Measurements from ENCODE around the gene ERF. TPM values are rescaled to one million over a fixed set of nuclear protein-coding genes. Genes with fewer than 3 reads are reported as not detected.
A peak's percentile ranks its signal among the peaks of the same experiment; 100 is the strongest.

ERF gene
- total and polyA plus RNA-seq, 2 donors from 2014 or later = 31.1 to 61.2 TPM

DNA sequence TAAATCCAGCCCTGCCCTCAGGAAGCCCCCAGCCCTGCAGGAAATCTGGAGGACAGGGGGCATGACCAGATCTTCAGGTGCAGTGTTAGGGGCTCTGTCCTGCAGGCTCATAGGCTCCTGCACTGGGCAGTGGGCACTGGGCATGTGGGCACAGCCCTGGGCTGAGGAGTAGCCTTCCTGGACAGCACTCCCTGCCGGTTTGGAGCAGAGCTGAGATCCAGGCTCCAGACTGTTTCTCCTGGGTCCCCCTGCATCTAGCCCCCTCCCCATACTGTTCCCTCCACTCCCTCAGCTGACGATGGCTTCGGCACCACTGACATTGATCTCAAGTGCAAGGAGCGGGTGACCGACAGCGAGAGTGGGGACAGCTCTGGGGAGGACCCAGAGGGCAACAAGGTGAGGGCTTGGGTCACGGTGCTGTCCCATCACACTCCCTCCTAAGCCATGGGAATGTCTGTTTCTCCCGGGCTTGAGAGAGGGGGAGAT, 34.7 kb upstream of the ERF start:
- Histone ChIP-seq H3K27ac (ENCODE audit: low read depth in 2 of 2, low read length in 2 of 2) (no peak overlapping the region), H3K4me1 (ENCODE audit: control insufficient read depth in 2 of 3, insufficient read depth in 2 of 3, low read depth in 1 of 3, low read length in 3 of 3) (peaks cover 4 to 21% (median 18%) of the 10 kb centered on the region in 3 donors), H3K9me3 (ENCODE audit: control insufficient read depth in 2 of 3, insufficient read depth in 1 of 3, low read length in 3 of 3) (no peaks in the 10 kb centered on the region), H3K4me3 (ENCODE audit: low read length in 3 of 3) (no peak overlapping the region), H3K9ac (ENCODE audit: low read length in 3 of 3) (no peak overlapping the region), H3K27me3 (ENCODE audit: control insufficient read depth, insufficient read depth, low read length) (no peaks in the 10 kb centered on the region), H3K36me3 (ENCODE audit: control insufficient read depth in 2 of 3, insufficient read depth in 3 of 3, low read length in 3 of 3) (peaks cover 0 to 32% (median 12%) of the 10 kb centered on the region in 3 donors)
- intact Hi-C loops (cut with DNase I) = no loop called here
- no peak for FAIRE-seq
- TF ChIP-seq CTCF (IDR thresholded peaks at IDR 0.05; ENCODE audit: borderline replicate concordance, extremely low read depth, insufficient read depth) = no peak
- peak in 1 of 5 donors; percentile 65 for DNase-seq

GRCh38 chr19:42288881-42289555, 34.1 kb upstream of the ERF start:
- DNase-seq (peak in 1 of 5 donors; percentile 79), FAIRE-seq (no peak)
- intact Hi-C loops (cut with DNase I) = no loop called here
- H3K4me3 ChIP-seq (ENCODE audit: low read length in 3 of 3) = no peak overlapping the region
- TF ChIP-seq CTCF (IDR thresholded peaks at IDR 0.05; ENCODE audit: borderline replicate concordance, extremely low read depth, insufficient read depth) = no peak
- H3K27me3 ChIP-seq (ENCODE audit: control insufficient read depth, insufficient read depth, low read length) = no peaks in the 10 kb centered on the region
- H3K27ac ChIP-seq (ENCODE audit: low read depth in 2 of 2, low read length in 2 of 2) = no peak overlapping the region
- H3K9me3 ChIP-seq (ENCODE audit: control insufficient read depth in 2 of 3, insufficient read depth in 1 of 3, low read length in 3 of 3) = no peaks in the 10 kb centered on the region
- peaks cover 4 to 21% (median 18%) of the 10 kb centered on the region in 3 donors for H3K4me1 ChIP-seq (ENCODE audit: control insufficient read depth in 2 of 3, insufficient read depth in 2 of 3, low read depth in 1 of 3, low read length in 3 of 3)
- peaks cover 0 to 27% (median 12%) of the 10 kb centered on the region in 3 donors for H3K36me3 ChIP-seq (ENCODE audit: control insufficient read depth in 2 of 3, insufficient read depth in 3 of 3, low read length in 3 of 3)
- no peak overlapping the region for H3K9ac ChIP-seq (ENCODE audit: low read length in 3 of 3)

DNA sequence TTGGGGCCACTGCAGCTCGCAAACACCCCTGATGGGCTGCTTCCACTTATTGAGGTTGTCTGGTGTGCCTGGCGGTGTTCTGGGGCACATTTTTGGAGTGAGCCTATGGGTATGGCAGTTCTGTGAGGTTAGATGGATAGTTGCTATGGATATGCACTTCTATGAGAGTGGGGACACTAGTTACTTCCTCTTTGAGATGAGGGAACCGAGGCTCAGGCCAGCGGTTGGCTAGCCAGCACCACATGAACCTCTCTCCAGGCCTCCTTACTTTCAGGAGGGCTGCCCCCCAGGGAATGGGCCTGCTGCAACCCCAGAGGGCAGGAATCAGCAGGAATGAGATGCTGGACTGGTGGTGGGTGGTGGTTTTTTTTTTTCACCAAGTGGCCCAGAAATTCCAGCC, 33.5 kb upstream of the ERF start:
- H3K36me3 ChIP-seq (ENCODE audit: control insufficient read depth in 2 of 3, insufficient read depth in 3 of 3, low read length in 3 of 3) = peaks cover 0 to 27% (median 12%) of the 10 kb centered on the region in 3 donors
- H3K4me3 ChIP-seq (ENCODE audit: low read length in 3 of 3) = no peak overlapping the region
- H3K9ac ChIP-seq (ENCODE audit: low read length in 3 of 3) = no peak overlapping the region
- intact Hi-C loops (cut with DNase I) = no loop called here
- no peaks in the 10 kb centered on the region for H3K27me3 ChIP-seq (ENCODE audit: control insufficient read depth, insufficient read depth, low read length)
- peaks cover 4 to 22% (median 18%) of the 10 kb centered on the region in 3 donors for H3K4me1 ChIP-seq (ENCODE audit: control insufficient read depth in 2 of 3, insufficient read depth in 2 of 3, low read depth in 1 of 3, low read length in 3 of 3)
- TF ChIP-seq CTCF (IDR thresholded peaks at IDR 0.05; ENCODE audit: borderline replicate concordance, extremely low read depth, insufficient read depth) = no peak
- DNase-seq (peak in 1 of 5 donors; percentile 32), FAIRE-seq (no peak)
- no peaks in the 10 kb centered on the region for H3K9me3 ChIP-seq (ENCODE audit: control insufficient read depth in 2 of 3, insufficient read depth in 1 of 3, low read length in 3 of 3)
- H3K27ac ChIP-seq (ENCODE audit: low read depth in 2 of 2, low read length in 2 of 2) = no peak overlapping the region

All from kidney (tissue), 14 donors.